ENCODE measurements around the gene CYP3A4. TPM values are rescaled to one million over a fixed set of nuclear protein-coding genes. Genes with fewer than 3 reads are reported as not detected.

Gene CYP3A4
- total and polyA plus RNA-seq, 2 of the 13 experiments (the other 11 are each of a cell fraction or from before 2014, with no cell fraction given): 0.11 to 0.24 TPM

DNA sequence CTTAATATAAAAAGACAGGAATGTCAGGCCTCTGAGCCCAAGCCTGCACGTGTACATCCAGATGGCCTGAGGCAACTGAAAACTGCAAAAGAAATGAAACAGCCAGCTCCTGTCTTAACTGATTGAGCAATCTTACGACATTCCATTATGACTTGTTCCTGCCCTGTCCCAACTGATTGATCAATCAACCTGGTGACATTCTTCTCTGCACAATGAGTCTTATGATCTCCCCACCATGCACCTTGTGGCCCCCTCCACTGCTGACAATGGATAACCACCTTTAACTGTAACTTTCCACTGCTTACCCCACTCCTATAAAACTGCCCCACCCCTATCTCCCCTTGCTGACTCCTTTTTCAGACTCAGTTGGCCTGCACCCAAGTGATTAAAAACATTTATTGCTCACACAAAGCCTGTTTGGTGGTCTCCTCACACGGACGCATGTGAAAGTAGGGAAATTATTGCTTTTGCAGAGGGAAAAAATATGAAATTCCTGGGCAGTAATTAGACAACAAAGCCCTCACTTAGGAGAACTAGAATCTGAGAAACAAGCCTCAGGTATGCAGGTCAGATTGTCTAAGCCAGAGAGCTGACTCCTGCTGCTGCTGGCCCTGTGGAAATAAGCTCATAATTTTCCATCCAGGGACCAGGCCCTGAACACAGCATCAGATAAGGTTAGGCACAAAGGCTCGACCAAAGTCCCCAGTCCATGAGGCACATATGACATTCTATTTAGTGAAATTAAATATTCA, 54.3 kb downstream of the CYP3A4 start (continued):
- TF ChIP-seq FOXP1 (IDR thresholded peaks at IDR 0.05): no peak
- TF ChIP-seq FOXP1 (CRISPR knock-in tag; IDR thresholded peaks at IDR 0.05): peak; percentile 29; the same call in 1 of the 2 replicates
- no peak for TF ChIP-seq ZNF564 (CRISPR knock-in tag; IDR thresholded peaks at IDR 0.05)
- TF ChIP-seq EHMT2 (IDR thresholded peaks at IDR 0.05; ENCODE audit: borderline replicate concordance, low read depth, low read length): 0 out of 2 replicates have a peak, but pooled peaks have one; percentile 54
- peak; percentile 63 for TF ChIP-seq FOXA3 (CRISPR knock-in tag; IDR thresholded peaks at IDR 0.05)
- TF ChIP-seq ZMYM4 (CRISPR knock-in tag; IDR thresholded peaks at IDR 0.05): 0 out of 2 replicates have a peak, but pooled peaks have one; percentile 32
- TF ChIP-seq ZNF350 (CRISPR knock-in tag; IDR thresholded peaks at IDR 0.05; ENCODE audit: borderline replicate concordance, low read depth): peak; percentile 22; the same call in 1 of the 2 replicates
- peak; percentile 89 for TF ChIP-seq GATAD2A (CRISPR knock-in tag; IDR thresholded peaks at IDR 0.05)
- TF ChIP-seq RARA (CRISPR knock-in tag; IDR thresholded peaks at IDR 0.05): 0 out of 2 replicates have a peak, but pooled peaks have one; percentile 23
- peak; percentile 38; the same call in 1 of the 2 replicates for TF ChIP-seq SMC3 (IDR thresholded peaks at IDR 0.05; ENCODE audit: low read length)
- TF ChIP-seq, protein P1, sequence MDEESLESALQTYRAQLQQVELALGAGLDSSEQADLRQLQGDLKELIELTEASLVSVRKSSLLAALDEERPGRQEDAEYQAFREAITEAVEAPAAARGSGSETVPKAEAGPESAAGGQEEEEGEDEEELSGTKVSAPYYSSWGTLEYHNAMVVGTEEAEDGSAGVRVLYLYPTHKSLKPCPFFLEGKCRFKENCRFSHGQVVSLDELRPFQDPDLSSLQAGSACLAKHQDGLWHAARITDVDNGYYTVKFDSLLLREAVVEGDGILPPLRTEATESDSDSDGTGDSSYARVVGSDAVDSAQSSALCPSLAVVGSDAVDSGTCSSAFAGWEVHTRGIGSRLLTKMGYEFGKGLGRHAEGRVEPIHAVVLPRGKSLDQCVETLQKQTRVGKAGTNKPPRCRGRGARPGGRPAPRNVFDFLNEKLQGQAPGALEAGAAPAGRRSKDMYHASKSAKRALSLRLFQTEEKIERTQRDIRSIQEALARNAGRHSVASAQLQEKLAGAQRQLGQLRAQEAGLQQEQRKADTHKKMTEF (CRISPR knock-in tag; IDR thresholded peaks at IDR 0.05): 0 out of 2 replicates have a peak, but pooled peaks have one; percentile 34
- TF ChIP-seq, protein P2, sequence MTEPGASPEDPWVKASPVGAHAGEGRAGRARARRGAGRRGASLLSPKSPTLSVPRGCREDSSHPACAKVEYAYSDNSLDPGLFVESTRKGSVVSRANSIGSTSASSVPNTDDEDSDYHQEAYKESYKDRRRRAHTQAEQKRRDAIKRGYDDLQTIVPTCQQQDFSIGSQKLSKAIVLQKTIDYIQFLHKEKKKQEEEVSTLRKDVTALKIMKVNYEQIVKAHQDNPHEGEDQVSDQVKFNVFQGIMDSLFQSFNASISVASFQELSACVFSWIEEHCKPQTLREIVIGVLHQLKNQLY (CRISPR knock-in tag; IDR thresholded peaks at IDR 0.05): no peak
- peak; percentile 52; the same call in 1 of the 2 replicates for TF ChIP-seq BCL6 (CRISPR knock-in tag; IDR thresholded peaks at IDR 0.05)
- peak; percentile 35; the same call in 1 of the 2 replicates for TF ChIP-seq MEIS2 (CRISPR knock-in tag; IDR thresholded peaks at IDR 0.05)
- peak; percentile 56 for TF ChIP-seq MED1 (CRISPR knock-in tag; IDR thresholded peaks at IDR 0.05)
- peak; percentile 85; the same call in 1 of the 2 replicates for TF ChIP-seq HOXD1 (CRISPR knock-in tag; IDR thresholded peaks at IDR 0.05)
- peak; percentile 78; the same call in 1 of the 2 replicates for TF ChIP-seq ZNF292 (CRISPR knock-in tag; IDR thresholded peaks at IDR 0.05; ENCODE audit: borderline replicate concordance, low read depth)
- TF ChIP-seq ZNF441 (CRISPR knock-in tag; IDR thresholded peaks at IDR 0.05; ENCODE audit: borderline replicate concordance): no peak
- no peak for TF ChIP-seq SMARCE1 (IDR thresholded peaks at IDR 0.05; ENCODE audit: borderline replicate concordance)
- no peak for TF ChIP-seq ZMYM3 (CRISPR knock-in tag; IDR thresholded peaks at IDR 0.05)
- TF ChIP-seq, protein P3, sequence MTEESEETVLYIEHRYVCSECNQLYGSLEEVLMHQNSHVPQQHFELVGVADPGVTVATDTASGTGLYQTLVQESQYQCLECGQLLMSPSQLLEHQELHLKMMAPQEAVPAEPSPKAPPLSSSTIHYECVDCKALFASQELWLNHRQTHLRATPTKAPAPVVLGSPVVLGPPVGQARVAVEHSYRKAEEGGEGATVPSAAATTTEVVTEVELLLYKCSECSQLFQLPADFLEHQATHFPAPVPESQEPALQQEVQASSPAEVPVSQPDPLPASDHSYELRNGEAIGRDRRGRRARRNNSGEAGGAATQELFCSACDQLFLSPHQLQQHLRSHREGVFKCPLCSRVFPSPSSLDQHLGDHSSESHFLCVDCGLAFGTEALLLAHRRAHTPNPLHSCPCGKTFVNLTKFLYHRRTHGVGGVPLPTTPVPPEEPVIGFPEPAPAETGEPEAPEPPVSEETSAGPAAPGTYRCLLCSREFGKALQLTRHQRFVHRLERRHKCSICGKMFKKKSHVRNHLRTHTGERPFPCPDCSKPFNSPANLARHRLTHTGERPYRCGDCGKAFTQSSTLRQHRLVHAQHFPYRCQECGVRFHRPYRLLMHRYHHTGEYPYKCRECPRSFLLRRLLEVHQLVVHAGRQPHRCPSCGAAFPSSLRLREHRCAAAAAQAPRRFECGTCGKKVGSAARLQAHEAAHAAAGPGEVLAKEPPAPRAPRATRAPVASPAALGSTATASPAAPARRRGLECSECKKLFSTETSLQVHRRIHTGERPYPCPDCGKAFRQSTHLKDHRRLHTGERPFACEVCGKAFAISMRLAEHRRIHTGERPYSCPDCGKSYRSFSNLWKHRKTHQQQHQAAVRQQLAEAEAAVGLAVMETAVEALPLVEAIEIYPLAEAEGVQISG (CRISPR knock-in tag; IDR thresholded peaks at IDR 0.05): no peak
- TF ChIP-seq ZNF12 (CRISPR knock-in tag; IDR thresholded peaks at IDR 0.05): peak; percentile 57; the same call in 1 of the 2 replicates
- 0 out of 2 replicates have a peak, but pooled peaks have one; percentile 24 for TF ChIP-seq ZNF546 (CRISPR knock-in tag; conservative IDR thresholded peaks at IDR 0.05)
- TF ChIP-seq, protein P4, sequence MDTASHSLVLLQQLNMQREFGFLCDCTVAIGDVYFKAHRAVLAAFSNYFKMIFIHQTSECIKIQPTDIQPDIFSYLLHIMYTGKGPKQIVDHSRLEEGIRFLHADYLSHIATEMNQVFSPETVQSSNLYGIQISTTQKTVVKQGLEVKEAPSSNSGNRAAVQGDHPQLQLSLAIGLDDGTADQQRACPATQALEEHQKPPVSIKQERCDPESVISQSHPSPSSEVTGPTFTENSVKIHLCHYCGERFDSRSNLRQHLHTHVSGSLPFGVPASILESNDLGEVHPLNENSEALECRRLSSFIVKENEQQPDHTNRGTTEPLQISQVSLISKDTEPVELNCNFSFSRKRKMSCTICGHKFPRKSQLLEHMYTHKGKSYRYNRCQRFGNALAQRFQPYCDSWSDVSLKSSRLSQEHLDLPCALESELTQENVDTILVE (CRISPR knock-in tag; IDR thresholded peaks at IDR 0.05): 0 out of 2 replicates have a peak, but pooled peaks have one; percentile 41
- 0 out of 2 replicates have a peak, but pooled peaks have one; percentile 54 for TF ChIP-seq FOXC1 (CRISPR knock-in tag; IDR thresholded peaks at IDR 0.05; ENCODE audit: borderline replicate concordance)
- TF ChIP-seq RAD51 (IDR thresholded peaks at IDR 0.05; ENCODE audit: borderline replicate concordance): no peak

All from HepG2 (cell line).